ENCODE results near the gene SPDEF. TPM values are rescaled to one million over a fixed set of nuclear protein-coding genes. Genes with fewer than 3 reads are reported as not detected.

Gene SPDEF
- total and polyA plus RNA-seq, 4 donors = 2.6 to 11.8 (median 7.1) TPM

- H3K9ac ChIP-seq (ENCODE audit: insufficient read depth in 1 of 2, low read length in 2 of 2) = no peak overlapping the region
- ATAC-seq (ENCODE audit: insufficient read depth, low FRiP score) (no peak), DNase-seq (no peak)
- H3K9me3 ChIP-seq (ENCODE audit: control insufficient read depth in 4 of 4, insufficient read depth in 3 of 4, low read length in 3 of 4) = no peaks in the 10 kb centered on the region
- TF ChIP-seq CTCF (IDR thresholded peaks at IDR 0.05; ENCODE audit: control extremely low read depth, extremely low read depth) = no peak
- no peaks in the 10 kb centered on the region for H3K27me3 ChIP-seq (ENCODE audit: control insufficient read depth in 3 of 3, insufficient read depth in 3 of 3, low read length in 2 of 3)
- peaks cover 4 to 23% (median 7%) of the 10 kb centered on the region in 4 donors for H3K36me3 ChIP-seq (ENCODE audit: control insufficient read depth in 4 of 4, insufficient read depth in 4 of 4, low read length in 4 of 4)
- no peak overlapping the region for H3K27ac ChIP-seq (ENCODE audit: low read depth in 1 of 2, low read length in 1 of 2)
- no peak overlapping the region for H3K4me3 ChIP-seq
- WGBS, 2 donors = 89 to 90% methylated on average over 5 of the region's 5 CpGs
- H3K4me1 ChIP-seq (ENCODE audit: control insufficient read depth in 5 of 5, insufficient read depth in 5 of 5, low read length in 5 of 5) = peaks cover 0 to 19% (median 0%) of the 10 kb centered on the region in 5 donors
Observed at GRCh38 chr6:34586327-34587040, 30.4 kb upstream of the SPDEF start.

GRCh38 chr6:34585512-34586061 lies 29.5 kb upstream of the SPDEF start:
- TF ChIP-seq CTCF (IDR thresholded peaks at IDR 0.05; ENCODE audit: control extremely low read depth, extremely low read depth) = no peak

GRCh38 chr6:34585108-34585507 lies 29.0 kb upstream of the SPDEF start:
- Histone ChIP-seq H3K9ac (ENCODE audit: insufficient read depth in 1 of 2, low read length in 2 of 2) (no peak overlapping the region), H3K4me3 (no peak overlapping the region), H3K36me3 (ENCODE audit: control insufficient read depth in 4 of 4, insufficient read depth in 4 of 4, low read length in 4 of 4) (peaks cover 4 to 23% (median 7%) of the 10 kb centered on the region in 4 donors), H3K9me3 (ENCODE audit: control insufficient read depth in 4 of 4, insufficient read depth in 3 of 4, low read length in 3 of 4) (no peaks in the 10 kb centered on the region), H3K27ac (ENCODE audit: low read depth in 1 of 2, low read length in 1 of 2) (no peak overlapping the region), H3K4me1 (ENCODE audit: control insufficient read depth in 5 of 5, insufficient read depth in 5 of 5, low read length in 5 of 5) (peaks cover 0 to 31% (median 4%) of the 10 kb centered on the region in 5 donors), H3K27me3 (ENCODE audit: control insufficient read depth in 3 of 3, insufficient read depth in 3 of 3, low read length in 2 of 3) (no peaks in the 10 kb centered on the region)
- DNase-seq = no peak
- TF ChIP-seq CTCF (IDR thresholded peaks at IDR 0.05; ENCODE audit: control extremely low read depth, extremely low read depth) = no peak
- ATAC-seq (ENCODE audit: insufficient read depth, low FRiP score) = no peak
- 90% methylated on average over 2 of the region's 2 CpGs for WGBS, 2 donors

More at GRCh38 chr6:34585512-34586061, 29.5 kb upstream of the SPDEF start:
- no peak for ATAC-seq (ENCODE audit: insufficient read depth, low FRiP score)
- WGBS, 2 donors = 57 to 73% methylated on average over 4 of the region's 4 CpGs
- H3K9me3 ChIP-seq (ENCODE audit: control insufficient read depth in 4 of 4, insufficient read depth in 3 of 4, low read length in 3 of 4) = no peaks in the 10 kb centered on the region
- H3K36me3 ChIP-seq (ENCODE audit: control insufficient read depth in 4 of 4, insufficient read depth in 4 of 4, low read length in 4 of 4) = peaks cover 4 to 23% (median 7%) of the 10 kb centered on the region in 4 donors
- no peaks in the 10 kb centered on the region for H3K27me3 ChIP-seq (ENCODE audit: control insufficient read depth in 3 of 3, insufficient read depth in 3 of 3, low read length in 2 of 3)
- H3K9ac ChIP-seq (ENCODE audit: insufficient read depth in 1 of 2, low read length in 2 of 2) = no peak overlapping the region
- DNase-seq = peak; percentile 40 to 75 (median 62)
- H3K27ac ChIP-seq (ENCODE audit: low read depth in 1 of 2, low read length in 1 of 2) = no peak overlapping the region
- H3K4me1 ChIP-seq (ENCODE audit: control insufficient read depth in 5 of 5, insufficient read depth in 5 of 5, low read length in 5 of 5) = peaks cover 0 to 27% (median 3%) of the 10 kb centered on the region in 5 donors
- no peak overlapping the region for H3K4me3 ChIP-seq
